OCI-LY3 (cell line): ENCODE data around the gene DHRSX.

ENCODE experiments used
- EZH2phosphoT487 ChIP-seq: fragments of 200-600 bp; shearing (Covaris generic); IDR thresholded peaks from 2 replicates; pipeline ENCODE4 v1.6.1; 2018; ENCODE audit warnings: antibody characterized with exemption, mixed run types, low read depth
- TF ChIP-seq, protein P1 (sequence below): fragments of 200-600, 300-600 bp; sonication (generic); IDR thresholded peaks from 2 replicates; pipeline ENCODE4 v1.5.1; 2014; ENCODE audit warnings: antibody characterized with exemption, low read length, low read depth

DNA sequence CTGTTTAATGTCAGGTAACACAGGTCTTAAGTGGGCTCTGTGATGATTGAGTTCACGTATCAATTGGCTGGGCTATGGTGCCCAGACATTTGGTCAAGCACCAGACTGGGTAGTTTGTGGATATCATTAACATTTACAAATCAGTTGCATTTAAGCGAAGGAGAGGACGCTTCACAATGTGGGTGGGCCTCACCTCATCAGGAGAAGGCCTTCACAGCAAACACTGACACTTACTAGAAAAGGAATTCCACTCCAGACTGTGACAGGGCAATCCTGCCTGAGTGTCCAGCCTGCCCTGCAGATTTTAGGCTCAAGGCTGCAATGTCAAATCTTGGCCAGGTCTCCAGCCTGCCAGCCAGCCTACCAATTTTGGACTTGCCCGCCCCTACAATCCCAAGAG, 270.3 kb downstream of the DHRSX start:
- TF ChIP-seq, protein P1, sequence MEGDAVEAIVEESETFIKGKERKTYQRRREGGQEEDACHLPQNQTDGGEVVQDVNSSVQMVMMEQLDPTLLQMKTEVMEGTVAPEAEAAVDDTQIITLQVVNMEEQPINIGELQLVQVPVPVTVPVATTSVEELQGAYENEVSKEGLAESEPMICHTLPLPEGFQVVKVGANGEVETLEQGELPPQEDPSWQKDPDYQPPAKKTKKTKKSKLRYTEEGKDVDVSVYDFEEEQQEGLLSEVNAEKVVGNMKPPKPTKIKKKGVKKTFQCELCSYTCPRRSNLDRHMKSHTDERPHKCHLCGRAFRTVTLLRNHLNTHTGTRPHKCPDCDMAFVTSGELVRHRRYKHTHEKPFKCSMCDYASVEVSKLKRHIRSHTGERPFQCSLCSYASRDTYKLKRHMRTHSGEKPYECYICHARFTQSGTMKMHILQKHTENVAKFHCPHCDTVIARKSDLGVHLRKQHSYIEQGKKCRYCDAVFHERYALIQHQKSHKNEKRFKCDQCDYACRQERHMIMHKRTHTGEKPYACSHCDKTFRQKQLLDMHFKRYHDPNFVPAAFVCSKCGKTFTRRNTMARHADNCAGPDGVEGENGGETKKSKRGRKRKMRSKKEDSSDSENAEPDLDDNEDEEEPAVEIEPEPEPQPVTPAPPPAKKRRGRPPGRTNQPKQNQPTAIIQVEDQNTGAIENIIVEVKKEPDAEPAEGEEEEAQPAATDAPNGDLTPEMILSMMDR: no peak
- no peak for TF ChIP-seq EZH2phosphoT487
